Motor neuron (in vitro differentiated cells): Measurements from ENCODE around the gene WFS1. TPM values are rescaled to one million over a fixed set of nuclear protein-coding genes. Genes with fewer than 3 reads are reported as not detected.
A peak's percentile ranks its signal among the peaks of the same experiment; 100 is the strongest.

ENCODE experiments used
- ATAC-seq, 8 experiments: fragments of 200-7000 bp; cut with Tn5 transposase; replicated peaks in 6 of 8; 2 replicates each; pipeline ENCODE4 v1.8.0; 2021; ENCODE audit warnings: mild to moderate bottlenecking in 8 of 8, moderate library complexity in 8 of 8
- H3K27ac ChIP-seq, 2 donors: fragments of 250-450 bp; sonication (Bioruptor Pico); 2 replicates each; pipeline ENCODE4 v1.9.0; 2021; ENCODE audit warnings: antibody characterized with exemption in 2 of 2, mild to moderate bottlenecking in 2 of 2, moderate library complexity in 1 of 2
- H3K4me1 ChIP-seq, 2 donors: fragments of 250-450 bp; sonication (Bioruptor Pico); replicated peaks in 1 of 2; 2 replicates each; pipeline ENCODE4 v1.6.1; 2021; ENCODE audit warnings: antibody characterized with exemption in 2 of 2, mild to moderate bottlenecking in 2 of 2, moderate library complexity in 1 of 2
- H3K4me3 ChIP-seq, 5 donors: fragments of 250-450 bp; sonication (Bioruptor Pico); 2 replicates each; pipeline ENCODE4 v1.9.0; 2021; ENCODE audit warnings: antibody characterized with exemption in 5 of 5, mild to moderate bottlenecking in 5 of 5, moderate library complexity in 4 of 5
- WGBS, 10 experiments: fragments of 450-650 bp; shearing (Covaris generic); methylation state at CpG; one replicate each; pipeline ENCODE4 v1.0.0; 2022; 5-methylcytosine and 5-hydroxymethylcytosine counted together
- in situ Hi-C, 9 experiments: fragments of 400-800 bp; cut with MboI; loops; one replicate each; pipeline ENCODE4 v1.15.0; 2021; ENCODE audit warnings: low sequenced_read_pairs in 9 of 9, low pct_unique_long_range_greater_than_20kb in 2 of 9; ENCODE audit not compliant: unreplicated experiment in 9 of 9
- total RNA-seq, 8 experiments: library from RNA; unstranded; fragments of 300-600 nt; gene quantifications; 2 replicates each; pipeline versions ENCODE4 v1.2.3 to v1.2.4, GENCODE V29; 2022

WFS1 gene
- total RNA-seq, 8 experiments from 2014 or later, result 5.2 to 23.7 (median 8.7) TPM

DNA sequence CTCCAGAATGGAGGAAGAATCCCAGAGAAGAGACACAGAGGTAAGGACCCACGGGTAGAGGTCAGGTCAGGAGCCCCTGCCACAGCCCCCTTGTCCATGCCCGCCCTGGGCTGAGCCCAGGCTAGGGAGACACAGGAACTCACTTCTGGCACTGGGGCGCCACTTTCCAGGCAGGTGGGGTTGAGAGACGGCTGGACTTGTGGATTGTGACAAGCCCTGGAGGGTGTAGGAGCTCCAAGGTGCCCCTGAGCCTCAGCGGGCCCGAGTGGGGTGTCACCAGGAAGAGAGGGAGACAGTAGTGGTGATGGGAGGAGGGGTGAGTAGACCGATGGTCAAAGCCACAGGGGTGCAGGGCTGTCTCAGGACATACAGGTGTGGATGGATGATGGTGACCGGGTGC lies 58.9 kb downstream of the WFS1 start:
- H3K27ac ChIP-seq, result no peak overlapping the region
- 0 to 72% (median 30%) methylated on average over 1 to 3 of the region's 8 CpGs; no CpG with 5 or more reads in 4 of the 10 experiments for WGBS, 10 experiments
- no peak for ATAC-seq
- in situ Hi-C loops, result loop anchor here in 4 of 9 experiments (5.0 to 10.0 kb wide), 3 partner anchors 74 to 334 kb away; no protein-coding TSS in a partner anchor
- no peak overlapping the region for H3K4me3 ChIP-seq
- H3K4me1 ChIP-seq, result peaks cover 3 to 9% of the 10 kb centered on the region in 2 donors

DNA sequence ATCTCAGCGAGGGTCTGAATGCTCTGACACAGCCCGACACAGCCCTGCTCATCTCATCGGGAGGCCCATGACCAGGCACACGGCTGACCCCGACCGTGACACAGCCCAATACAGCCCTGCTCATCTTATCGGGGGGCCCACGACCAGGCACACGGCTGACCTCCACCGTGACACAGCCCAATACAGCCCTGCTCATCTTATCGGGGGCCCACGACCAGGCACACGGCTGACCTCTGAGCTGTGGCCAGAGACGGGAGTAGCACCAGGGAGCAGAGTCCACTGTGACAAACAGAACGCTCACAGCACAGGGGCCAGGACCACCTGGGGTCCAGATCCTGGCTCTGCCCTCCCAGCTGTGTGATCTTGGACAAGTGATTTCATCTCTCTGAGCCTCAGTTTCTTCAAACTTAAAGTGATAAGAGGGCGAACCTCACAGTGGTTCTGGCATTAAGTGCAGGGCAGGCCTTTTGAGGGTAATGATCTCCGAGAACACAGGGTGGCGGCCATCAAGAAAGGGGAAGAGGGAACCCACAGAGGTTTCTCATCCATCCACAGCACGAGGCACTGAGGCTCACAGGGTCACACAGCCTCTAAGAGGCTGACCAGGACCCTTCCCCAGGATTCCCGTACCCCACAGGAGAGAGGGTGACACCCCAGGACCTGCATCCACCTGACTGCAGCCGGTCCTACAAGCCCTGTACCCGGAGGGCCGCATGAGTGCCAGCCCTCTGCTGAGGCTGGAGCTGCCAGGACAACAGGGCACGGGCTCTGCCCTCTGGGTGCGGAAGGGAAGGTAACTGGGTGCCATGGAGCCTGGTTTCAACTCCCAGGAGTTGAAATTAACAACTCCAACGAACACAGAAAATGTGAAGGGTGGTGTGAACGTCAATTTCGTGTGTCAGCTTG lies 60.1 kb downstream of the WFS1 start:
- 50 to 100% (median 72%) methylated on average over 2 to 13 of the region's 28 CpGs; no CpG with 5 or more reads in 4 of the 10 experiments for WGBS, 10 experiments
- Histone ChIP-seq H3K4me1 (peaks cover 2 to 9% of the 10 kb centered on the region in 2 donors), H3K4me3 (no peak overlapping the region), H3K27ac (no peak overlapping the region)
- no peak for ATAC-seq
- in situ Hi-C loops, result loop anchor here in 4 of 9 experiments (5.0 to 10.0 kb wide), 3 partner anchors 75 to 335 kb away; no protein-coding TSS in a partner anchor

DNA sequence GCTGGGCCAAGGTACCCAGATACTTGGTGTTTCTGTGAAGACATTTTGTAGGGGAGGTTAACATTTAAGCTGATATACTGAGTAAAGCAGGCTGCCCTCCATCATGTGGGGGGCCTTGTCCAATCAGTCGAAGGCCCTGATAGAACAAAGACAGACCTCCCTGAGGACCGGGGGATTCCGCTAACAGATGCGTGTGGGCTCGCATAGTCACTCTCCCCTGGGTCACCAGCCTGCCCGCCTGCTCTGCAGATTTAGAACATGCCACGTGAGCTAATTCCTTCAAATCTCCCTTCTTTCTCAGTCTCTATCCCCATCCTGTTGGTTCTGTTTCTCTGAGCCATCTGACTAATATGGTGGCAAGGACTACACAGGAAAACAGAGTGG lies 60.7 kb downstream of the WFS1 start:
- Histone ChIP-seq H3K27ac (no peak overlapping the region), H3K4me3 (no peak overlapping the region), H3K4me1 (peaks cover 0 to 5% of the 10 kb centered on the region in 2 donors)
- no peak for ATAC-seq
- 20 to 87% (median 78%) methylated on average over 1 to 7 of the region's 7 CpGs; no CpG with 5 or more reads in 6 of the 10 experiments for WGBS, 10 experiments
- in situ Hi-C loops, result no loop called here

DNA sequence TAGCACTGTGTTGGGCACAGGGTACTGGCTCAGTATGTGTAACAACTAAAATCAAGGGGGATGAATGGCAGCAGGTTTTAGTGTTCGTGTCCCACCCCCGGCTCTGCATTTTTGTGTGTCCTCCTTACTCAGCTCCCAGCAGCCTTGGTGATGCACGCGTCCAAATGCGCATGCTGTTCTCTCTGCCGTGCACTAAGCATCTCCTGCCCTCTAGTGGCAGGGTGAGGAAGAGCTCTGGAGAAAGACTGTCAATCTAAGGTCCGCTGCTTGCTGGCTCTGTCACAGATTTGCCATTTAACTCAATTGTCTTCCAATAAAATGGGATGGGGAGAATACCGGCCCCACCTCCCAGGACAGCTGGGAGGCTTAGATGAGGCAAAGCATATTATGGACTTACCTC lies 61.4 kb downstream of the WFS1 start:
- in situ Hi-C loops, result no loop called here
- no peak overlapping the region for H3K4me3 ChIP-seq
- ATAC-seq, result peak in 2 of 8 experiments; percentile 27 to 38
- no peaks in the 10 kb centered on the region for H3K4me1 ChIP-seq
- WGBS, 10 experiments, result 20 to 100% (median 80%) methylated on average over 1 to 7 of the region's 8 CpGs; no CpG with 5 or more reads in 3 of the 10 experiments
- H3K27ac ChIP-seq, result no peak overlapping the region

DNA sequence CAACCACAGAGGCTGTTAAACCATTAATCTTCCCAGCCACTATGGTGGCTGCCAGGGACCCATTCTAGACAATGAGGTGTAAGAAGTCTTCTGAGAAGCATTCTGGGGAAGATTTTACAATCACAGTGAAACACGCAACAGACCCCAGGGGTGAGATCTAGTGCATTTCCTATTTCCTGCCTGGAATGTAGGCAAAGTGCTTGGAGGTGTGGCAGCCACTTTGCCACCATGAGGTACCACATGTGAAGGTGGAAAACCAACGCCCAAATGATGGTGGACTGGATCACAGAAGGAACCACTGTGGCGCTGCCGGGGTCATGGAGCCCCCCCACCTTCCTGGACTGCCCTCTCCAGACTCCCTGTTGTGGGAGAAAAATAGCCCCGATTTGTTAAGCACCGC lies 61.8 kb downstream of the WFS1 start:
- 60 to 100% (median 100%) methylated on average over 1 to 5 of the region's 6 CpGs; no CpG with 5 or more reads in 3 of the 10 experiments for WGBS, 10 experiments
- in situ Hi-C loops, result no loop called here
- ATAC-seq, result no peak
- H3K27ac ChIP-seq, result no peak overlapping the region
- no peaks in the 10 kb centered on the region for H3K4me1 ChIP-seq
- H3K4me3 ChIP-seq, result no peak overlapping the region

DNA sequence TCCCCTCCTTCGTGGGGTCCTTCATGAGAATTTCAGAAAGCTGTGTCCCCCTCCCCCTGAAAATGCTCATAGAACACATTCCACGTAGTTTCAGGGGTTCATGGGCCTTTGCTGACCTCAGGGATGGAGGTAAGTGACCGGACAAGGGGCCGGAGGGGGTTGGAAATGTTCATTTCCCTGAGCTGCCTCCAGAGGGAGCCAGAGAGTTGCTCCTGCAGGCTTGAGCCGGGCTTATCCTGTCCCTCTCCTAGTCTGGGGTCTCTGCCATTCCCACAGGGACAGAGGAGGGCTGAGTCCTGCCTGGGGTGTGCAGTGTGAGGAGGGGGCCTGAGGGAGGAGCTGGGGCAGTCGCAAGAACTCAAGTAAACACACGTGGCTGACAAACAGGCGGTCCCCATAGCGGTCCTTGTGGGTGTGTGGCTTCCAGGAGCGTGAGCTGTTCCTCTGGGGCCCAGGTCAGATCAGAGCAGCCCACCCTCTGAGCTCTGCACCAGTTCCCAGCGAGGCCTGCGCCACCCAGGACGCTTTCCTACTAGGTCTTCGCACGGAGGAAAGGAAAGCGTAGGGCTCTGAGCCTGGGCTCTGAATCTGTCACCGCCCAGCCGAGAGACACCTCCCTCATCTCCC lies 62.5 kb downstream of the WFS1 start:
- in situ Hi-C loops, result no loop called here
- Histone ChIP-seq H3K27ac (no peak overlapping the region), H3K4me1 (no peaks in the 10 kb centered on the region), H3K4me3 (no peak overlapping the region)
- WGBS, 10 experiments, result 0 to 70% (median 54%) methylated on average over 2 to 11 of the region's 18 CpGs; no CpG with 5 or more reads in 3 of the 10 experiments
- ATAC-seq, result peak in 7 of 8 experiments; percentile 19 to 57 (median 33)

DNA sequence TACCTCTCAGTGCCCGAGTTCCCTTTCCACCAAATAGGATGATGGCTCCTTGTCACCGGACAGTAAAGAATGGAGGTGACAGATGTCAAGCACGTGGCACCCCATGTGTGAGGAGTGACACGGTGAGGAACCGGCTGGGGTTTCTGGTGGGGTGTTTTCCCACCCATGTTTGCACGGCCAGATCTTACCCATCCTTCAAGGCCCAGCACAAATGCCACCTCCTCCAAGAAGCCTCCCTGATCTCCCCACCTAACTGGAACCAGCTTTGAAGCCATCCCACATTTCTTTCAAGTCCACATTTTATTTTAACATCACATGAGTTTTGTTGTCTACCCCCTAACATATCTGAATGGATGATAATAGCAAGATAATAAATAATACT lies 63.0 kb downstream of the WFS1 start:
- 27 to 83% (median 67%) methylated on average over 1 to 3 of the region's 6 CpGs; no CpG with 5 or more reads in 6 of the 10 experiments for WGBS, 10 experiments
- H3K4me3 ChIP-seq, result no peak overlapping the region
- no peak overlapping the region for H3K27ac ChIP-seq
- in situ Hi-C loops, result no loop called here
- no peak for ATAC-seq
- H3K4me1 ChIP-seq, result peaks cover 0 to 4% of the 10 kb centered on the region in 2 donors

DNA sequence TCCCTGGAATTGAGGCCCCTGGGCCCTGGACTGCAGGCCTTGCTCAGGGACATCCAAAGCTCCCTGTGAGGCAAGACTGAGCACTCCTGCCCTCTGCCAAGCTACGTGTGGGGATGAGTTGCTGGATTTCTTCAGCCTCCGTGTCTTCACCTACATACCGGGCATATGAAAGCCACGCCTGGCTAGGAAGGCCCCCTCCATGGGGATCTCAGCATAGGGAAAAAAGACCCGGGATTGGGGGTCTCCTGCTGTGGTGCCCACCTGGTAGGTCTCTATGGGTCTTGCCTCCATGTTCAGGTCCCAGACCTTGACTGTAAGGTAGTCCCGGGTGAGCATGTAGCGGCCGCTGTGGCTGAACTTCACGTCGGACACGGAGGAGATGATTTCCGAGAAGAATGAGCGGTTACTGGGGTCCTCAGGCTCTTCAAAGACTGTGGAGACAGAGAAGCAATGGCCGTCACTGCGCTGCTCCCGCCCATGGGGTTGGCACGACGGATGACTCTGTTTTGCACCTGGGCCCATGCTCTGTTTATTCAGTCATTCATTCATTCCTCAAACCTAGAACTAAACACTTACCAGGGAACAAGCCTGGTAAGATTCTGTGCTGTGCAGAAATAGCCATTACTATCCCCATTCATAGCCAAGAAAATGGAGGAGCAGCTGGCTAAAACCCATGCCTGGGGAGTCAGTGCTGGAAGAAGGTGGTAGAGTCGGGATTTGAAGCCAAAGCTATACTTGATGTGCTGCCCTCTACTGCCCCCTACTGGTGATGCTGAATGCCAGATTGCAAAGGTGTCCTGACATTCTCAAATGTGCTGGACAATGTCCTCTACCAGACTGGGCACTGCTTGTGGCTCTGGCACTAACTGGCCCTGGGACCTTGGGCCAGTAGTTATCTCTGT lies 63.9 kb downstream of the WFS1 start:
- WGBS, 10 experiments, result 70 to 100% (median 77%) methylated on average over 1 to 11 of the region's 19 CpGs; no CpG with 5 or more reads in 2 of the 10 experiments

DNA sequence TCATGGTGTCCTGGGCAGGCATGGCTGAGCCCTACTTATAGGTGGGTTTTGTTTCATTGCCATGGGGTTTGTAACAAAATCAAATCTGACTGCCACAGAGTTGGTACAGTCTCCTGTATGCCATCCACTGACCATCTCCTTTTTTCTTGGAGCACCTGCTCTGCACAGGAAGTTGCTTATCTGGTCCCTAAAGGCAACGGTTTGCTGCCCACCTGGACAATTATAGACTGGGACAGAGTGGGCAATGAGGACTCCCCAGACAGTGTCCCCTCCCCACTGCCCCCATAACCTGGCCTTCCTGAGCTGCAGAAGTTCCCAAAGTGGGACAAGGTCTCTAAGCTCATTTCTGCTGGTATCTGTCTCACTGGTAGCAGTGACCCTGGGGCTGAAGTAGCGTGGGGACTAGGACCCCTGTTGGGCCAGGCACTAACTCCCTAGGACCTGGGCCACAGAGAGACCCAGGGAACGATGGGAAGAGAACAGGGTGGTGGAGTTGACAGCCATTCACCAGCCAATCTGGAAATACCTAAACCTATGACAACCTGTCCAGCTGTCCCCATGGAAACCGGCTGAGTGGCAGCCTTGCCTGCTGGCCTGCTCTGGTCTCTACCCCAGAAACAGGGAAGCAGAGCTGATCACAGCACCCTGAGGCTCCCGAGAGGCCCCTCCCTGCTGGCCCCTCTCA lies 64.7 kb downstream of the WFS1 start:
- ATAC-seq, result peak in 2 of 8 experiments; percentile 19 to 25
- WGBS, 10 experiments, result 0 to 100% (median 60%) methylated on average over 1 to 3 of the region's 5 CpGs; no CpG with 5 or more reads in 7 of the 10 experiments
- H3K4me3 ChIP-seq, result no peak overlapping the region
- in situ Hi-C loops, result no loop called here
- no peak overlapping the region for H3K27ac ChIP-seq
- H3K4me1 ChIP-seq, result peaks cover 0 to 8% of the 10 kb centered on the region in 2 donors

More for the DNA sequence above, 63.9 kb downstream of the WFS1 start:
- Histone ChIP-seq H3K27ac (no peak overlapping the region), H3K4me1 (peaks cover 0 to 8% of the 10 kb centered on the region in 2 donors), H3K4me3 (no peak overlapping the region)
- in situ Hi-C loops, result no loop called here
- no peak for ATAC-seq

DNA sequence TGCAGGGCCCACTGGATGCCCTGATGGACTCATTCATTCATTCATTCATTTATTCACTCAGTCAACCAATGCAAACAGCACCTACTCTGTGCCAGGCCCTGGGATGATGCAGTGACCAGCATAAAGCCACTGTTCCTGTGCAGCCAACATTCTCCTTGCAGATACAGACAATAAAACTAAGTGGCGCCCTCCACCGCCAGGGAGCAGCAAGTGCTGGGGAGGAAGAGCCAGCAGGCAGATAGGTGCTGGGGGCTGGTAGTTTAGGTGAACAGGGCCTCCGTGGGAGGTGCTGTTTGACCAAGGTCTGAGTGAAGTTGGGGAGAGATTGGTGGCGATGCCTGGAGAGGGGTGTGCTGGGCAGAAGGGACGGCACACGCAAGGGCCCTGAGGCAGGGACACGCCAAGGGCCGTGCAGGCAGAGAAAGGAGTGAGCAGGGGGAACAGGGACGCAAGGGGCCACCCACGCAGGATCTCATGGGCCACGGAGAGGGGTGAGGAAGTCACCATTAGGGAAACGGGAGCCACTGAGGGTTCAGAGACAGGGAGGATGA lies 65.5 kb downstream of the WFS1 start:
- Histone ChIP-seq H3K4me1 (peaks cover 0 to 8% of the 10 kb centered on the region in 2 donors), H3K4me3 (no peak overlapping the region), H3K27ac (no peak overlapping the region)
- 37 to 100% (median 66%) methylated on average over 2 to 7 of the region's 12 CpGs; no CpG with 5 or more reads in 3 of the 10 experiments for WGBS, 10 experiments
- in situ Hi-C loops, result no loop called here
- no peak for ATAC-seq

DNA sequence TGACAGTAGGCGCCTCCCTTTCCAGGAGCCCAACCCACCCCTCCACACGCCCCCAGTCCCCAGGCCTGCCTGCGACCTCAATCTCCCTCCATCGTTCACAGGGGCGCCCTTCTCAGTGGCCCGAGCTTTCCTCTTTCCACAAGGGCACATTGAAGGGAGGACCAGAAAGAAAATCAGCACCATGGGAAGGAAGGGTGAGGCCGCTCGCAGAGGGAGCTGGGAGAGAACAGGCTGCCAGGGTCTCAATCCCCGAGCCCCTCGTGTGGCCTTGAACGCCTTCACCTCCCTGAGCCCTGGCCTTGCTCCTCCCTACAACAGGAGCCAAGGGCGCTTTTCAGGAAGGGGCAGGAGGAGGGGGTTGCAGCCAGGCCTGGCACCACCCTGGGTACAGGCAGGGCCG lies 66.5 kb downstream of the WFS1 start:
- no peak overlapping the region for H3K27ac ChIP-seq
- H3K4me3 ChIP-seq, result no peak overlapping the region
- peaks cover 0 to 8% of the 10 kb centered on the region in 2 donors for H3K4me1 ChIP-seq
- in situ Hi-C loops, result no loop called here
- ATAC-seq, result no peak
- 80 to 100% methylated on average over 1 to 2 of the region's 13 CpGs; no CpG with 5 or more reads in 8 of the 10 experiments for WGBS, 10 experiments
